ENCODE measurements around the gene MROH7. TPM values are rescaled to one million over a fixed set of nuclear protein-coding genes. Genes with fewer than 3 reads are reported as not detected.

Gene MROH7
- total and polyA plus RNA-seq, 9 of the 15 experiments (the other 6 are each of a cell fraction or from before 2014, with no cell fraction given): not detected

DNA sequence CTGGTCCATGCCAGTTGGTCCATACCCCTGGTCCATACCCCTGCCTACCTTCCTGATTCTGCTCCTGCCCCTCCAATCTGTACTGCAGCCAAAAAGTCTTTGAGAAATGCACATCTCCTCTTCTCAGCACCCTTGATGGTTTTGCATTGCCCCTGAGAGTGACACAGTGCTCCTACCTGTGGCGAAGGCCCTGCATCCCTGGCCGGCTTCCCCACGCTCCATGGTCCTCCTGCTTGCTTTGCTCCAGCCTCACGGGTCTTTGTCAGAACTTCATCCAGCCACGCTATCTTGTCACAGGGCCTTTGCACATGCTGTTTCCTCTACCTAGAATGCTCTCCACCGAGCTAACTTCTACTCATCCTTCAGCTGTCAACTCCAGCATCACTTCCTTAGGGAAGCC, 41.9 kb downstream of the MROH7 start:
- no peaks in the 10 kb centered on the region for H4K20me1 ChIP-seq (replicated peaks; ENCODE audit: control insufficient read depth, insufficient read depth, low read length)
- no TSS peak for BruUV-seq (replicated peaks)
- no peak overlapping the region for H2AFZ ChIP-seq (ENCODE audit: low read depth, low read length)
- in situ Hi-C loops (cut with MboI): loop anchor here (10.0 kb wide), 1 partner anchor 311 kb away; the partner anchor contains the start of gene BSND
- TF ChIP-seq ZNF263 (CRISPR knock-in tag; IDR thresholded peaks at IDR 0.05; ENCODE audit: borderline replicate concordance): 0 out of 2 replicates have a peak, but pooled peaks have one; percentile 47
- no peak for TF ChIP-seq ZNF121 (CRISPR knock-in tag; conservative IDR thresholded peaks at IDR 0.05)
- no peak for TF ChIP-seq CHD4 (IDR thresholded peaks at IDR 0.05; ENCODE audit: insufficient read depth, insufficient replicate concordance, low read depth, low read length, poor library complexity, severe bottlenecking)
- ATAC-seq (no peak), FAIRE-seq (no peak), DNase-seq (ENCODE audit: extremely low read depth in 1 of 4, low spot score in 3 of 4) (no peak)
- no peaks in the 10 kb centered on the region for H3K9me1 ChIP-seq (ENCODE audit: control insufficient read depth, insufficient read depth, low read length)
- no peaks in the 10 kb centered on the region for H3K36me3 ChIP-seq (ENCODE audit: control insufficient read depth, insufficient read depth, low read length)
- peaks cover 34 to 69% of the 10 kb centered on the region in 2 experiments for H3K27me3 ChIP-seq (ENCODE audit: control insufficient read depth in 2 of 2, insufficient read depth in 2 of 2, low read length in 2 of 2)
- intact Hi-C loops (cut with micrococcal nuclease): no loop called here
- H3K9me3 ChIP-seq (replicated peaks; ENCODE audit: control insufficient read depth, insufficient read depth, low read depth, low read length): no peaks in the 10 kb centered on the region
- WGBS (ENCODE audit: insufficient coverage, low coverage, missing lambda C conversion rate): 1% methylated on average over 6 of the region's 6 CpGs
- no peak overlapping the region for H3K4me2 ChIP-seq (ENCODE audit: insufficient read depth, low read length)
- H3K79me2 ChIP-seq (ENCODE audit: control insufficient read depth, insufficient read depth, low read length): no peaks in the 10 kb centered on the region
- POLR2A ChIA-PET: interaction anchor here (0.6 kb wide), 1 partner anchor 78 kb away, joined by 3 read pairs; no protein-coding TSS in a partner anchor
- H3K4me3 ChIP-seq: no peak overlapping the region
- H3K9ac ChIP-seq (ENCODE audit: insufficient read depth in 1 of 2, low read depth in 2 of 2, low read length in 2 of 2): no peak overlapping the region
- CTCF ChIA-PET (ENCODE audit: low intra/inter-chr PET ratio): no interaction called here
- H3K27ac ChIP-seq (ENCODE audit: extremely low read depth, low read depth, low read length): no peak overlapping the region
- peaks cover 0 to 3% of the 10 kb centered on the region in 2 experiments; a peak in 1 of 5 replicates for H3K4me1 ChIP-seq (replicated peaks in 1 of 2; ENCODE audit: control insufficient read depth in 2 of 2, insufficient read depth in 2 of 2, low read length in 2 of 2)

DNA sequence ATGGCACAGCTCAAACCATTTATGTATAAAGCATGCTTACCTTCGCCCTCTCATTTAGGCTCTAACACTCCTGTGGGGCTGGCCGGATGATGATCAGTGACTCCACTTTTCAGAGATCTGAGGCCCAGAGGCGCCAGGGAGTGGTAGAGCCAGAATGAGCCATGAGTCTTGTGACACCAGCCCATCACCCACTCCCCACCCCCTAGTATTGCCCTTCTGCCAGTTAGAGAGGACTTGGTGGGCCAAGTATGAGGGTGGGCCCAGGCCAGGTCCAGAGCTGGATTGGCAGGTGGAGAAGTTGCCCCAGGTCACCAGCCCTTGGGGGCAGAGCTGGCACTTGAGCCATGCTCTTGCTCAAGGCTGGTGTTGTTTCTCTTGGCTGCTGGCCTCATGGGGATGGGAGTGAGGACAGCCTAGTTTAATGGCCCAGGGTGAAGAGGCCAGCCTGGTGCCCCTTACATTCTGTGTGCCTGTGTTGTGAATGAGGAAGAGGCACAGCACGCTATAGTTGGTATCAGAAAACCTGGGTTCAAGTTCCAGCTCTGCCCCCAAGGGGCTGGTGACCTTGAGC, 43.8 kb downstream of the MROH7 start:
- WGBS (ENCODE audit: insufficient coverage, low coverage, missing lambda C conversion rate): 1% methylated on average over 4 of the region's 4 CpGs
- Histone ChIP-seq H3K36me3 (ENCODE audit: control insufficient read depth, insufficient read depth, low read length) (no peaks in the 10 kb centered on the region), H3K4me3 (no peak overlapping the region), H3K4me1 (replicated peaks in 1 of 2; ENCODE audit: control insufficient read depth in 2 of 2, insufficient read depth in 2 of 2, low read length in 2 of 2) (peaks cover 0 to 3% of the 10 kb centered on the region in 2 experiments; a peak in 1 of 5 replicates), H3K79me2 (ENCODE audit: control insufficient read depth, insufficient read depth, low read length) (no peaks in the 10 kb centered on the region), H3K4me2 (ENCODE audit: insufficient read depth, low read length) (no peak overlapping the region), H3K9ac (ENCODE audit: insufficient read depth in 1 of 2, low read depth in 2 of 2, low read length in 2 of 2) (no peak overlapping the region), H4K20me1 (replicated peaks; ENCODE audit: control insufficient read depth, insufficient read depth, low read length) (no peaks in the 10 kb centered on the region), H3K27me3 (ENCODE audit: control insufficient read depth in 2 of 2, insufficient read depth in 2 of 2, low read length in 2 of 2) (peaks cover 25 to 64% of the 10 kb centered on the region in 2 experiments), H2AFZ (ENCODE audit: low read depth, low read length) (no peak overlapping the region), H3K9me1 (ENCODE audit: control insufficient read depth, insufficient read depth, low read length) (no peaks in the 10 kb centered on the region), H3K9me3 (replicated peaks; ENCODE audit: control insufficient read depth, insufficient read depth, low read depth, low read length) (no peaks in the 10 kb centered on the region), H3K27ac (ENCODE audit: extremely low read depth, low read depth, low read length) (no peak overlapping the region)
- in situ Hi-C loops (cut with MboI) (loop anchor here (10.0 kb wide), 1 partner anchor 309 kb away; the partner anchor contains the start of gene BSND), intact Hi-C loops (cut with micrococcal nuclease) (no loop called here)
- no TSS peak for BruUV-seq (replicated peaks)
- CTCF ChIA-PET (ENCODE audit: low intra/inter-chr PET ratio): no interaction called here
- POLR2A ChIA-PET: interaction anchor here (0.8 to 2.3 kb wide), 3 partner anchors 13 to 92 kb away, joined by 4 to 6 read pairs (median 4); no protein-coding TSS in a partner anchor
- FAIRE-seq (no peak), DNase-seq (ENCODE audit: extremely low read depth in 1 of 4, low spot score in 3 of 4) (no peak), ATAC-seq (no peak)
- TF ChIP-seq ZNF384 (IDR thresholded peaks at IDR 0.05; ENCODE audit: low read depth, low read length): no peak
- TF ChIP-seq ZNF699 (CRISPR knock-in tag; IDR thresholded peaks at IDR 0.05; ENCODE audit: insufficient replicate concordance): no peak
- TF ChIP-seq, protein P1, sequence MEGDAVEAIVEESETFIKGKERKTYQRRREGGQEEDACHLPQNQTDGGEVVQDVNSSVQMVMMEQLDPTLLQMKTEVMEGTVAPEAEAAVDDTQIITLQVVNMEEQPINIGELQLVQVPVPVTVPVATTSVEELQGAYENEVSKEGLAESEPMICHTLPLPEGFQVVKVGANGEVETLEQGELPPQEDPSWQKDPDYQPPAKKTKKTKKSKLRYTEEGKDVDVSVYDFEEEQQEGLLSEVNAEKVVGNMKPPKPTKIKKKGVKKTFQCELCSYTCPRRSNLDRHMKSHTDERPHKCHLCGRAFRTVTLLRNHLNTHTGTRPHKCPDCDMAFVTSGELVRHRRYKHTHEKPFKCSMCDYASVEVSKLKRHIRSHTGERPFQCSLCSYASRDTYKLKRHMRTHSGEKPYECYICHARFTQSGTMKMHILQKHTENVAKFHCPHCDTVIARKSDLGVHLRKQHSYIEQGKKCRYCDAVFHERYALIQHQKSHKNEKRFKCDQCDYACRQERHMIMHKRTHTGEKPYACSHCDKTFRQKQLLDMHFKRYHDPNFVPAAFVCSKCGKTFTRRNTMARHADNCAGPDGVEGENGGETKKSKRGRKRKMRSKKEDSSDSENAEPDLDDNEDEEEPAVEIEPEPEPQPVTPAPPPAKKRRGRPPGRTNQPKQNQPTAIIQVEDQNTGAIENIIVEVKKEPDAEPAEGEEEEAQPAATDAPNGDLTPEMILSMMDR (IDR thresholded peaks at IDR 0.05 in 2 of 3, conservative IDR thresholded peaks at IDR 0.05 in 1 of 3; ENCODE audit: insufficient read depth in 2 of 3, low read depth in 1 of 3, low read length in 3 of 3): no peak
